CD4-positive, alpha-beta T cell treated with Interleukin-12 subunit alpha and Interleukin-12 subunit beta, for 1 hour (primary cell): ENCODE data around the gene NEUROG3.
"Not testable (repeated sequence)": the region's sequence is repeated elsewhere in the genome, so short reads cannot be mapped to it uniquely, and the experiment has no call there.

ENCODE experiments used
- DNase-seq: peaks from one replicate; pipeline ENCODE4 v3.0.0-alpha.2; 2020

NEUROG3 gene

GRCh38 chr10:69571618-69572158 is 1.5 kb downstream of the NEUROG3 start:
- no peak for DNase-seq

- no peak for DNase-seq
Observed at GRCh38 chr10:69570050-69570816, 3.0 kb downstream of the NEUROG3 start.

- DNase-seq: no peak
Observed at GRCh38 chr10:69569396-69569934, 3.8 kb downstream of the NEUROG3 start.

- no peak for DNase-seq
Observed at GRCh38 chr10:69568472-69569395, 4.5 kb downstream of the NEUROG3 start.

- peak; percentile 8 for DNase-seq
Observed at GRCh38 chr10:69567920-69568319, 5.3 kb downstream of the NEUROG3 start.

GRCh38 chr10:69562731-69563254 is 10.4 kb downstream of the NEUROG3 start:
- DNase-seq: no peak

GRCh38 chr10:69559525-69559924 is 13.7 kb downstream of the NEUROG3 start:
- DNase-seq: no peak

GRCh38 chr10:69558559-69558958 is 14.7 kb downstream of the NEUROG3 start:
- DNase-seq: peak; percentile 26

GRCh38 chr10:69554611-69555010 is 18.6 kb downstream of the NEUROG3 start:
- no peak for DNase-seq

- DNase-seq: no peak
Observed at GRCh38 chr10:69553328-69553727, 19.9 kb downstream of the NEUROG3 start.

GRCh38 chr10:69552268-69552667 is 21.0 kb downstream of the NEUROG3 start:
- no peak for DNase-seq

- no peak for DNase-seq
Observed at GRCh38 chr10:69549959-69550358, 23.3 kb downstream of the NEUROG3 start.

GRCh38 chr10:69541463-69541862 is 31.8 kb downstream of the NEUROG3 start:
- no peak for DNase-seq

- no peak for DNase-seq
Observed at GRCh38 chr10:69538461-69538860, 34.8 kb downstream of the NEUROG3 start.

- no peak for DNase-seq
Observed at GRCh38 chr10:69537449-69537848, 35.8 kb downstream of the NEUROG3 start.

GRCh38 chr10:69536521-69536920 is 36.7 kb downstream of the NEUROG3 start:
- DNase-seq: not testable (repeated sequence)

- DNase-seq: no peak
Observed at GRCh38 chr10:69533658-69534057, 39.6 kb downstream of the NEUROG3 start.

GRCh38 chr10:69527961-69528360 is 45.3 kb downstream of the NEUROG3 start:
- DNase-seq: no peak
